SK-N-SH (cell line): ENCODE measurements around the gene DGKD. TPM values are rescaled to one million over a fixed set of nuclear protein-coding genes. Genes with fewer than 3 reads are reported as not detected.

Source experiments
- CTCF ChIA-PET: fragments of 300-600, 350-600 bp; formaldehyde crosslinking; extraction: SDS; loops from one replicate; lab custom pipeline; 2021; lab: Yijun Ruan, JAX
- POLR2A ChIA-PET: fragments of 350-600 bp; sonication (Branson Sonifier 250); formaldehyde crosslinking; extraction: SDS; loops from one replicate; lab custom pipeline; 2020; ENCODE audit warnings: antibody characterized with exemption, inconsistent platforms; lab: Yijun Ruan, JAX
- DNase-seq: peaks from one replicate; pipeline ENCODE4 v3.0.0; 2012
- H2AFZ ChIP-seq: fragments of 200-600 bp; sonication (generic); 2 replicates; pipeline ENCODE4 v1.8.1; 2016; ENCODE audit warnings: antibody characterized with exemption, mild to moderate bottlenecking, low read depth
- H3F3A ChIP-seq: fragments of 200-600 bp; sonication (generic); replicated peaks from 2 replicates; pipeline ENCODE3; 2016; ENCODE audit warnings: antibody characterized with exemption, mild to moderate bottlenecking; ENCODE audit not compliant: insufficient read depth
- H3K27ac ChIP-seq, 2 experiments: fragments of 200-500 bp in 1 of 2; fragments of 200-600 bp in 1 of 2; sonication (Bioruptor generic) in 1 of 2; sonication (generic), shearing (Covaris generic) in 1 of 2; 2 replicates each; pipeline versions ENCODE4 v1.5.1 to v1.6.1; 2014 to 2016; ENCODE audit warnings: low read depth in 2 of 2, inconsistent platforms in 1 of 2, low read length in 1 of 2, mild to moderate bottlenecking in 1 of 2, mixed read lengths in 1 of 2
- H3K27me3 ChIP-seq: fragments of 200-600 bp; sonication (generic), shearing (Covaris generic); 2 replicates; pipeline ENCODE4 v1.6.1; 2016; ENCODE audit warnings: mixed run types; ENCODE audit not compliant: insufficient read depth
- H3K36me3 ChIP-seq, 2 experiments: fragments of 200-500 bp in 1 of 2; fragments of 200-600 bp in 1 of 2; sonication (Bioruptor generic) in 1 of 2; sonication (generic) in 1 of 2; replicated peaks in 1 of 2; 2 replicates each; pipeline versions ENCODE3 to v1.5.1; 2014 to 2016; ENCODE audit warnings: low read length in 1 of 2, mild to moderate bottlenecking in 1 of 2; ENCODE audit not compliant: insufficient read depth in 2 of 2, control insufficient read depth in 1 of 2
- H3K4me1 ChIP-seq, 2 experiments: fragments of 200-500 bp in 1 of 2; fragments of 200-600 bp in 1 of 2; sonication (Bioruptor generic) in 1 of 2; sonication (generic), shearing (Covaris generic) in 1 of 2; 2 replicates each; pipeline versions ENCODE4 v1.5.1 to v1.6.1; 2014 to 2016; ENCODE audit warnings: low read depth in 1 of 2, low read length in 1 of 2, mixed run types in 1 of 2; ENCODE audit not compliant: insufficient read depth in 2 of 2, control insufficient read depth in 1 of 2
- H3K4me2 ChIP-seq: fragments of 200-600 bp; sonication (generic), shearing (Covaris generic); 2 replicates; pipeline ENCODE4 v1.6.1; 2017; ENCODE audit warnings: mixed run types
- H3K4me3 ChIP-seq, 2 experiments: fragments of 200-500 bp in 1 of 2; fragments of 200-600 bp in 1 of 2; sonication (Bioruptor generic) in 1 of 2; sonication (generic), shearing (Covaris generic) in 1 of 2; 2 replicates each; pipeline versions ENCODE4 v1.5.1 to v1.8.1; 2014 to 2016; ENCODE audit warnings: low read depth in 2 of 2, inconsistent platforms in 1 of 2, low read length in 1 of 2, mild to moderate bottlenecking in 1 of 2, mixed read lengths in 1 of 2, moderate library complexity in 1 of 2
- H3K79me2 ChIP-seq: fragments of 200-600 bp; sonication (generic); 2 replicates; pipeline ENCODE4 v1.8.1; 2017; ENCODE audit warnings: mild to moderate bottlenecking; ENCODE audit not compliant: insufficient read depth
- H3K9ac ChIP-seq: fragments of 200-600 bp; sonication (generic); 2 replicates; pipeline ENCODE4 v1.6.1; 2017; ENCODE audit warnings: mixed run types
- H3K9me2 ChIP-seq: fragments of 200-600 bp; sonication (generic); 2 replicates; pipeline ENCODE4 v1.6.1; 2017; ENCODE audit warnings: mixed run types
- H3K9me3 ChIP-seq: fragments of 200-600 bp; sonication (generic); 2 replicates; pipeline ENCODE4 v1.6.1; 2017; ENCODE audit warnings: mixed run types, mild to moderate bottlenecking, moderate library complexity
- H4K20me1 ChIP-seq: fragments of 200-600 bp; sonication (generic); 2 replicates; pipeline ENCODE4 v1.6.1; 2017; ENCODE audit warnings: mild to moderate bottlenecking, mixed run types; ENCODE audit not compliant: insufficient read depth
- GABPA ChIP-seq: IDR thresholded peaks from 2 replicates; pipeline ENCODE4 v1.4.0; 2012; ENCODE audit warnings: low read depth, mild to moderate bottlenecking
- IRF3 ChIP-seq: fragments of 150-350 bp; IDR thresholded peaks from 2 replicates; pipeline ENCODE4 v1.6.1; 2016; ENCODE audit warnings: mild to moderate bottlenecking, low read depth, low read length
- JUND ChIP-seq: IDR thresholded peaks from 2 replicates; pipeline ENCODE4 v1.4.0; 2012
- NFIC ChIP-seq: IDR thresholded peaks from 2 replicates; pipeline ENCODE4 v1.4.0; 2012; ENCODE audit warnings: borderline replicate concordance
- SMC3 ChIP-seq: IDR thresholded peaks from 2 replicates; pipeline ENCODE4 v1.6.1; 2012; ENCODE audit warnings: low read depth, low read length, improper control_type of control experiment
- TAF1 ChIP-seq: IDR thresholded peaks from 2 replicates; pipeline ENCODE4 v1.6.1; 2012; ENCODE audit warnings: low read depth, mild to moderate bottlenecking, low read length, moderate library complexity, borderline replicate concordance
- WGBS: methylation state at CpG from one replicate; pipeline ENCODE4 v1.1.6; 2017; ENCODE audit warnings: low lambda C conversion rate; 5-methylcytosine and 5-hydroxymethylcytosine counted together
- polyA plus RNA-seq, 3 experiments: library from polyadenylated mRNA; depleted of rRNA; stranded (reverse); fragments of >200 nt; gene quantifications; 2 replicates each; pipeline ENCODE4 v1.2.3, GENCODE V29; 2012
- TF ChIP-seq, protein P1 (sequence below): fragments of 150-350 bp; IDR thresholded peaks from 2 replicates; pipeline ENCODE4 v1.6.1; 2017; ENCODE audit warnings: antibody characterized with exemption, low read length, low read depth, borderline replicate concordance
- TF ChIP-seq, protein P2 (sequence below): IDR thresholded peaks from 2 replicates; pipeline ENCODE4 v1.6.1; 2012; ENCODE audit warnings: mild to moderate bottlenecking, low read depth, low read length, moderate library complexity
- TF ChIP-seq, protein P3 (sequence below): IDR thresholded peaks from 2 replicates; pipeline ENCODE4 v1.4.0; 2012; ENCODE audit warnings: low read depth, borderline replicate concordance

Gene DGKD
- polyA plus RNA-seq, 1 of the 3 experiments (the other 2 are of a cell fraction) = 21.7 TPM

DNA sequence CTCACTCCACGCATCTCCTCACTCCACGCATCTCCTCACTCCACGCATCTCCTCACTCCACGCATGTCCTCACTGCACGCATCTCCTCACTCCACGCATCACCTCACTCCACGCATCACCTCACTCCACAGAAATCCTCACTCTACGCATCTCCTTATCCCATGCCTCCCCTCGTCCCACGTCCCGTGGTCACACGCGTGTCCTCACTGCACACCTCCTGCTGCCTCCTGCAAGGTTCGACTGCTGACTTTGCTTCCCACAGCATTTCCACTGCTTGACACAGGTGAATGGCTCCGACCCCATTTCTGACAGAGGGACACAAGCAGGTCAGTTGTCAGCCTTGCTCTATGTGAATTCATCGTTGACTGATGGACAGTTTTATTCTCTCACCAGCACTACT is 109.3 kb downstream of the DGKD start:
- no peaks in the 10 kb centered on the region for H3K79me2 ChIP-seq
- H2AFZ ChIP-seq = no peak overlapping the region
- H3K4me2 ChIP-seq = no peak overlapping the region
- H3K9ac ChIP-seq = no peak overlapping the region
- H3F3A ChIP-seq = peaks cover 5% of the 10 kb centered on the region
- no peaks in the 10 kb centered on the region for H3K9me2 ChIP-seq
- no peaks in the 10 kb centered on the region for H4K20me1 ChIP-seq
- CTCF ChIA-PET = no interaction called here
- TF ChIP-seq NFIC (no peak), JUND (no peak), SMC3 (no peak)
- TF ChIP-seq, protein P1, sequence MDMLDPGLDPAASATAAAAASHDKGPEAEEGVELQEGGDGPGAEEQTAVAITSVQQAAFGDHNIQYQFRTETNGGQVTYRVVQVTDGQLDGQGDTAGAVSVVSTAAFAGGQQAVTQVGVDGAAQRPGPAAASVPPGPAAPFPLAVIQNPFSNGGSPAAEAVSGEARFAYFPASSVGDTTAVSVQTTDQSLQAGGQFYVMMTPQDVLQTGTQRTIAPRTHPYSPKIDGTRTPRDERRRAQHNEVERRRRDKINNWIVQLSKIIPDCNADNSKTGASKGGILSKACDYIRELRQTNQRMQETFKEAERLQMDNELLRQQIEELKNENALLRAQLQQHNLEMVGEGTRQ = no peak
- TF ChIP-seq, protein P2, sequence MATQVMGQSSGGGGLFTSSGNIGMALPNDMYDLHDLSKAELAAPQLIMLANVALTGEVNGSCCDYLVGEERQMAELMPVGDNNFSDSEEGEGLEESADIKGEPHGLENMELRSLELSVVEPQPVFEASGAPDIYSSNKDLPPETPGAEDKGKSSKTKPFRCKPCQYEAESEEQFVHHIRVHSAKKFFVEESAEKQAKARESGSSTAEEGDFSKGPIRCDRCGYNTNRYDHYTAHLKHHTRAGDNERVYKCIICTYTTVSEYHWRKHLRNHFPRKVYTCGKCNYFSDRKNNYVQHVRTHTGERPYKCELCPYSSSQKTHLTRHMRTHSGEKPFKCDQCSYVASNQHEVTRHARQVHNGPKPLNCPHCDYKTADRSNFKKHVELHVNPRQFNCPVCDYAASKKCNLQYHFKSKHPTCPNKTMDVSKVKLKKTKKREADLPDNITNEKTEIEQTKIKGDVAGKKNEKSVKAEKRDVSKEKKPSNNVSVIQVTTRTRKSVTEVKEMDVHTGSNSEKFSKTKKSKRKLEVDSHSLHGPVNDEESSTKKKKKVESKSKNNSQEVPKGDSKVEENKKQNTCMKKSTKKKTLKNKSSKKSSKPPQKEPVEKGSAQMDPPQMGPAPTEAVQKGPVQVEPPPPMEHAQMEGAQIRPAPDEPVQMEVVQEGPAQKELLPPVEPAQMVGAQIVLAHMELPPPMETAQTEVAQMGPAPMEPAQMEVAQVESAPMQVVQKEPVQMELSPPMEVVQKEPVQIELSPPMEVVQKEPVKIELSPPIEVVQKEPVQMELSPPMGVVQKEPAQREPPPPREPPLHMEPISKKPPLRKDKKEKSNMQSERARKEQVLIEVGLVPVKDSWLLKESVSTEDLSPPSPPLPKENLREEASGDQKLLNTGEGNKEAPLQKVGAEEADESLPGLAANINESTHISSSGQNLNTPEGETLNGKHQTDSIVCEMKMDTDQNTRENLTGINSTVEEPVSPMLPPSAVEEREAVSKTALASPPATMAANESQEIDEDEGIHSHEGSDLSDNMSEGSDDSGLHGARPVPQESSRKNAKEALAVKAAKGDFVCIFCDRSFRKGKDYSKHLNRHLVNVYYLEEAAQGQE = no peak
- TF ChIP-seq, all 33 proteins: peak for 0
- 95% methylated on average over 16 of the region's 16 CpGs for WGBS
- no peak overlapping the region for H3K4me3 ChIP-seq
- POLR2A ChIA-PET = no interaction called here
- H3K36me3 ChIP-seq = peaks cover 10 to 66% of the 10 kb centered on the region in 2 experiments
- H3K27ac ChIP-seq = no peak overlapping the region
- no peaks in the 10 kb centered on the region for H3K4me1 ChIP-seq
- H3K27me3 ChIP-seq = no peaks in the 10 kb centered on the region
- no peak for DNase-seq
- no peaks in the 10 kb centered on the region for H3K9me3 ChIP-seq

- no peak for TF ChIP-seq TAF1
- TF ChIP-seq, protein P3, sequence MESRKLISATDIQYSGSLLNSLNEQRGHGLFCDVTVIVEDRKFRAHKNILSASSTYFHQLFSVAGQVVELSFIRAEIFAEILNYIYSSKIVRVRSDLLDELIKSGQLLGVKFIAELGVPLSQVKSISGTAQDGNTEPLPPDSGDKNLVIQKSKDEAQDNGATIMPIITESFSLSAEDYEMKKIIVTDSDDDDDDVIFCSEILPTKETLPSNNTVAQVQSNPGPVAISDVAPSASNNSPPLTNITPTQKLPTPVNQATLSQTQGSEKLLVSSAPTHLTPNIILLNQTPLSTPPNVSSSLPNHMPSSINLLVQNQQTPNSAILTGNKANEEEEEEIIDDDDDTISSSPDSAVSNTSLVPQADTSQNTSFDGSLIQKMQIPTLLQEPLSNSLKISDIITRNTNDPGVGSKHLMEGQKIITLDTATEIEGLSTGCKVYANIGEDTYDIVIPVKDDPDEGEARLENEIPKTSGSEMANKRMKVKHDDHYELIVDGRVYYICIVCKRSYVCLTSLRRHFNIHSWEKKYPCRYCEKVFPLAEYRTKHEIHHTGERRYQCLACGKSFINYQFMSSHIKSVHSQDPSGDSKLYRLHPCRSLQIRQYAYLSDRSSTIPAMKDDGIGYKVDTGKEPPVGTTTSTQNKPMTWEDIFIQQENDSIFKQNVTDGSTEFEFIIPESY = no peak
- TF ChIP-seq GABPA = no peak
- no peak for TF ChIP-seq IRF3
- Histone ChIP-seq H3K9ac (no peak overlapping the region), H4K20me1 (no peaks in the 10 kb centered on the region), H2AFZ (no peak overlapping the region), H3K36me3 (peaks cover 10 to 67% of the 10 kb centered on the region in 2 experiments), H3K4me1 (no peaks in the 10 kb centered on the region), H3F3A (peaks cover 5% of the 10 kb centered on the region), H3K4me3 (no peak overlapping the region), H3K4me2 (no peak overlapping the region), H3K27me3 (no peaks in the 10 kb centered on the region), H3K79me2 (no peaks in the 10 kb centered on the region), H3K9me3 (no peaks in the 10 kb centered on the region), H3K27ac (no peak overlapping the region), H3K9me2 (no peaks in the 10 kb centered on the region)
- no peak for DNase-seq
- ChIA-PET POLR2A (no interaction called here), CTCF (no interaction called here)
- 98% methylated on average over 5 of the region's 19 CpGs for WGBS
Measured at GRCh38 chr2:233464056-233464455, 109.8 kb downstream of the DGKD start.
